K562 (cell line): Measurements from ENCODE around the gene ATP5F1D. TPM values are rescaled to one million over a fixed set of nuclear protein-coding genes. Genes with fewer than 3 reads are reported as not detected.

Source experiments
- CHD7 ChIP-seq: fragments of 200-600 bp; sonication (generic); IDR thresholded peaks from one replicate; pipeline ENCODE4 v1.6.1; 2012; ENCODE audit warnings: mild to moderate bottlenecking, low read depth, low read length, inconsistent platforms
- FOS ChIP-seq: IDR thresholded peaks from 3 replicates; pipeline ENCODE4 v1.6.1; 2011; ENCODE audit not compliant: insufficient read length; ENCODE audit errors: extremely low read depth
- FOXJ2 ChIP-seq: fragments of 200-800 bp; sonication (Bioruptor generic); IDR thresholded peaks from 2 replicates; pipeline ENCODE4 v1.6.1; 2016; ENCODE audit warnings: missing genetic modification characterization, missing compliant biosample characterization
- HMGXB4 ChIP-seq: sonication (generic); formaldehyde crosslinking; IDR thresholded peaks from 2 replicates; pipeline ENCODE4 v1.8.1; 2023; ENCODE audit warnings: mild to moderate bottlenecking, missing genetic modification reagents
- HNRNPH1 ChIP-seq: fragments of 200-400 bp; formaldehyde crosslinking; optimal IDR thresholded peaks from 2 replicates; pipeline ENCODE3; 2017; ENCODE audit warnings: low read depth, mild to moderate bottlenecking, low read length, moderate library complexity
- MXD1 ChIP-seq: fragments of 250-450 bp; sonication (Bioruptor Pico); IDR thresholded peaks from 2 replicates; pipeline ENCODE4 v1.8.0; 2021; ENCODE audit warnings: borderline replicate concordance, mild to moderate bottlenecking, moderate library complexity; ENCODE audit not compliant: poor library complexity, severe bottlenecking
- polyA plus RNA-seq, 8 experiments: library from polyadenylated mRNA; depleted of rRNA in 4 of 8; stranded (reverse) in 5 of 8; unstranded in 3 of 8; fragments of >200 nt; fragmentation: Nextera tagmentation in 2 of 8; fragmentation: Illumina TruSeq in 1 of 8; extraction: Ambion mirVana in 2 of 8; extraction: Trizol in 1 of 8; gene quantifications; 2 replicates each; pipeline versions ENCODE4 v1.2.1 to v1.2.3, GENCODE V29; 2011 to 2014; ENCODE audit warnings: inconsistent platforms in 1 of 8, missing spikeins in 1 of 8
- total RNA-seq, 7 experiments: library from RNA; depleted of rRNA in 6 of 7; stranded (reverse); fragments of >200 nt in 6 of 7; fragmentation: Illumina TruSeq in 2 of 7; extraction: Trizol in 2 of 7; gene quantifications; 2 replicates each; pipeline versions ENCODE4 v1.2.1 to v1.2.3, GENCODE V29; 2011 to 2021; ENCODE audit warnings: low replicate concordance in 1 of 7

ATP5F1D gene
- total and polyA plus RNA-seq, 9 of the 15 experiments (the other 6 are each of a cell fraction or from before 2014, with no cell fraction given): 3.9 to 409 (median 36.8) TPM

GRCh38 chr19:1271528-1272422 is 30.2 kb downstream of the ATP5F1D start (continued):
- TF ChIP-seq CHD7: peak; percentile 22
- TF ChIP-seq FOS: no peak
- no peak for TF ChIP-seq FOXJ2 (tag)
- TF ChIP-seq HMGXB4: peak; percentile 45; the same call in 1 of the 2 replicates
- no peak for TF ChIP-seq MXD1 (CRISPR knock-in tag)
- no peak for TF ChIP-seq HNRNPH1
